Muscle of arm (tissue), 14 donors: ENCODE results near the gene CATSPERD. TPM values are rescaled to one million over a fixed set of nuclear protein-coding genes. Genes with fewer than 3 reads are reported as not detected.

Experiments
- DNase-seq: peaks from one replicate; pipeline ENCODE4 v3.0.0-alpha.2; 2013
- long read RNA-seq, 11 donors: transcript quantifications; one replicate each; lab custom pipeline, GENCODE V29; 2026
- polyA plus RNA-seq, 12 donors: library from polyadenylated mRNA; unstranded; fragments of 120-200 nt; gene quantifications; one replicate each; pipeline ENCODE4 v1.2.1, GENCODE V29; 2013; ENCODE audit not compliant: insufficient read length in 12 of 12

The CATSPERD gene
- polyA plus RNA-seq, result under 1 TPM in 1 of 12 donors, not detected in 11; 0.20 TPM
- long read RNA-seq, donor 1, result 0 reads
- long read RNA-seq, donor 2, result 0 reads
- long read RNA-seq, donor 3, result 0 reads
- long read RNA-seq, donor 4, result 0 reads
- long read RNA-seq, donor 5, result 0 reads
- long read RNA-seq, donor 6, result 0 reads
- long read RNA-seq, donor 7, result 0 reads
- long read RNA-seq, donor 8, result 0 reads
- long read RNA-seq, donor 9, result 0 reads
- long read RNA-seq, donor 10, result 0 reads
- long read RNA-seq, donor 11, result 0 reads

DNA sequence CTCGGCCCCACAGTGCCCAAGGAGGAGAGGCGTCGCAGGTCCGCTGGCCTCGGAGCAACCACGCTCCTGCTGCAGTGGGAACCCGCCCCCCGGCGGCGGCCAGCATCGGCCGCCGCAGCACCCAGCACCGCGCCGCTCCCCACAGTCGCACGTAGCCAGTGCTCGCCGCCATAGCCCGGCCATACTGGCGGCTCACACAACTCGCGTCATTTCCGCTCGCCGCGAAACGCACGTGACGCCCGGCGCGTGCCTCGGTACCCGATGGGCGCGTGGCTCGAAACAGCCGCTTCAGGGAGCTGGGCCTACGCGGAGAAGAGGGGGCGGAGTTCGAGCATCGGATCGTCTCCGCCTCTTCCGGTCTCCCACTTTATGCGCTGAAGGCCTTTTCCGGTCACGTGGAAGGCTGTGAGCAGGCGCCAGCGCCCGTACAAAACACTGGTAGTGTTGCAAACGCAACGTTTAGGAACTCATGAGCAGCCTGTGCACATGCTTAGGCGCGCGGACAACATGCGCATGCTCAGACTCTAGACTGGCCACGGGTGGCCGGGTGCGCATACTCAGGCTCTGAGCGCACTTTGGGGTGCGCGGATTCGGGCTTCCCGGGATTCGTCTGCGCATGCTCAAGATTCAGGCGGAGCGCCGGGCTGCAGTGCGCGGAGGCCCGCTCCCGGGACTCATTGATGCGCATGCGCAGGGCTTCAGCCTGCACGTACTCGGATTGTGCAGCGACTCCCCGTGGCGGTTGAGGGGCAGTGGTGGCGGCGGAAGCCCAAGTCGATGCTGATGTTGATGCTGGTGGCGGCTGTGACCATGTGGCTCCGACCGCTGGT lies at the start of gene CATSPERD, which contains the start of gene LONP1:
Gene CATSPERD, plus strand, starts transcription at position 677 of the 830 bp plus-strand sequence. Its CDS starts 101 bp downstream, at position 778.
Gene LONP1, minus strand, starts transcription at position 186 of the 830 bp plus-strand sequence. Its CDS starts 14 bp downstream, at position 172.
- peak; percentile 99 for DNase-seq

- DNase-seq, result no peak
Observed at GRCh38 chr19:5671600-5671999, 48.8 kb upstream of the CATSPERD start.

- DNase-seq, result no peak
Observed at GRCh38 chr19:5672708-5673459, 47.6 kb upstream of the CATSPERD start.

DNA sequence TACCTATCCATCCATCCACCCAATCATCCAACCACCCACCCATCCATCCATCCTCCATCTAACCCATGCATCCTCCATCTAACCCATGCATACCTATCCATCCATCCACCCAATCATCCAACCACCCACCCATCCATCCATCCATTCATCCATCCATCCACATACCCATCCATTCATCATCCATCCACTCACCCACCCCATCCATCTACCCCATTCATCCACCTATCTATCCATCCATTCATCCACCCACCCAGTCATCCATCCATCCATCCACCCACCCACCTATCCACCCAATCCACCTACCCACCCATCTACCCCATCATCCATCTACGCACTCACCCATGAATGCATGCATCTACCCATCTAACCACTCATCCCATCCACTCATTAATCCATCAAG lies 46.7 kb upstream of the CATSPERD start:
- no peak for DNase-seq

DNA sequence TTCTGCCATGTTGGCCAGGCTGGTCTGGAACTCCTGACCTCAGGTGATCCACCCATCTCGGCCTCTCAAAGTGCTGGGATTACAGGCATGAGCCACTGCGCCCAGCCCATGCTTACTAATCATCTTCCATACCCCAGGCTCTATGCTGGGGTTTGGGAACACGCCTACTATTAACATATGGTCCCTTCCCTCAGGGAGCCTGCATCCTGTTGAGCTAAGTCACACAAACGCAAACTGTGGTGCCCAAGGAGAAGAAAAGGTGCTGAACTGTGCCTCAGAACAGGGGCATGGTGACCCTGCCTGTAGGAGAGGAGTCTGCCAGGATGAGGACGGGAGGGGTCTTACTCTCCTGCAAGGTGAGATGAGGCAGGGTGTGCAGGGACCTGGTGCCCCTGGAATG lies 45.7 kb upstream of the CATSPERD start:
- no peak for DNase-seq

- DNase-seq, result peak; percentile 57
Observed at GRCh38 chr19:5676105-5676771, 44.2 kb upstream of the CATSPERD start.

GRCh38 chr19:5676772-5677105 lies 43.7 kb upstream of the CATSPERD start:
- DNase-seq, result peak; percentile 39

GRCh38 chr19:5677136-5677535 lies 43.3 kb upstream of the CATSPERD start:
- no peak for DNase-seq

GRCh38 chr19:5677580-5677979 lies 42.9 kb upstream of the CATSPERD start:
- no peak for DNase-seq

GRCh38 chr19:5678071-5678718 lies 42.2 kb upstream of the CATSPERD start:
- DNase-seq, result no peak

DNA sequence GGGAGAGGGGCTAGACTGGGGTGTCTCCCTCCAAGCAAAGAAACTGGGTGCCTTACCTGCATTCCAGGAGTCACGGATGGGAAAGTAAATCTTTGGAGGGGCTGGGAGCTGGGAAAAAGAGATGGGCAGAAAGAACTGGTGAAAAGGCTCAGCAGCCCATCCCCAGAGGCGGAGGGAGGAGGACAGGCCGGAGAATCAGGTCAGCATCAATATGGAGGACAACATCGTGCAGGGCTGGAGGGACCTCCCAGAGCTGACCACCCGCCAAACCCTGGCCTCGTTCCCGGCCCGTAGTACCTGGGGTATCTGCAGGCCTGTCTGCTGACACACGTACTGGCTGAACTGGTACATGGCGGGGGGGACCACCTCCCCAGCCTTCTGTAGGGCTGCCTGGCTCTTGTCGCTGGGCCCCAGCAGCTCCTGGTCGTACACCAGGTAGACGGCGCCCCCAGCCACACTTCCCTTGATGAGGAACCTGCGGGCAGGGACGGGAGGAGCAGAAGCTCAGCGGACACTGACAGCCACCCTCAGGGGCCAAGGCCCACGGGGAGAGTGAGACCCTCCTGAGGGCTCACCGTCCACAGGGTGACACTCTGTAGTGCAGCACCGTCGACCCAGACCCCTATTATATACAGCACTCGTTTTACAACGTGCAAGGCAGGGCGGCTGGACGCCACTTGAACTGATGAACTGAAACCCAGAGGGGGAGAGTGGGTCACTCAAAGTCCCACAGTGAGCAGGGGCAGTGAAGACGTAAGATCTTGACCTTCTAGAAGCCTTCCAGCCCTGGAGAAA lies 41.0 kb upstream of the CATSPERD start:
- DNase-seq, result no peak

DNA sequence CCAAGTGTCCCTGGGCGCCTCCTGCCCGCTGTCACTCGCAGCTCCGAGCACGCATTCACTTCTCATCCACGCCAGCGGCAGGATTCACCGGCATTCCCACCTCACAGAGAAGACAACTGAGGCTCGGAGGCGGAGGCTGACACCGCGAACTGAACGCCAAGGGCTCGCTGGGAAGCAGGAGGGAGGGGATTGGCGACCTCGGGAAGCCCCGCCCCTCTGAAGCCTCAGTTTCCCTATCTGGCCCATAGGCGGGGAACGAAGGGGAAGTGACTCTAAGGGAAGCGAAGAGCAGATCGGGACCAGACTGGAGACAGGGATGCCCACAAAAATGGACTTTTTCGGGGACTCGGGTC lies 40.4 kb upstream of the CATSPERD start:
- DNase-seq, result peak; percentile 27

DNA sequence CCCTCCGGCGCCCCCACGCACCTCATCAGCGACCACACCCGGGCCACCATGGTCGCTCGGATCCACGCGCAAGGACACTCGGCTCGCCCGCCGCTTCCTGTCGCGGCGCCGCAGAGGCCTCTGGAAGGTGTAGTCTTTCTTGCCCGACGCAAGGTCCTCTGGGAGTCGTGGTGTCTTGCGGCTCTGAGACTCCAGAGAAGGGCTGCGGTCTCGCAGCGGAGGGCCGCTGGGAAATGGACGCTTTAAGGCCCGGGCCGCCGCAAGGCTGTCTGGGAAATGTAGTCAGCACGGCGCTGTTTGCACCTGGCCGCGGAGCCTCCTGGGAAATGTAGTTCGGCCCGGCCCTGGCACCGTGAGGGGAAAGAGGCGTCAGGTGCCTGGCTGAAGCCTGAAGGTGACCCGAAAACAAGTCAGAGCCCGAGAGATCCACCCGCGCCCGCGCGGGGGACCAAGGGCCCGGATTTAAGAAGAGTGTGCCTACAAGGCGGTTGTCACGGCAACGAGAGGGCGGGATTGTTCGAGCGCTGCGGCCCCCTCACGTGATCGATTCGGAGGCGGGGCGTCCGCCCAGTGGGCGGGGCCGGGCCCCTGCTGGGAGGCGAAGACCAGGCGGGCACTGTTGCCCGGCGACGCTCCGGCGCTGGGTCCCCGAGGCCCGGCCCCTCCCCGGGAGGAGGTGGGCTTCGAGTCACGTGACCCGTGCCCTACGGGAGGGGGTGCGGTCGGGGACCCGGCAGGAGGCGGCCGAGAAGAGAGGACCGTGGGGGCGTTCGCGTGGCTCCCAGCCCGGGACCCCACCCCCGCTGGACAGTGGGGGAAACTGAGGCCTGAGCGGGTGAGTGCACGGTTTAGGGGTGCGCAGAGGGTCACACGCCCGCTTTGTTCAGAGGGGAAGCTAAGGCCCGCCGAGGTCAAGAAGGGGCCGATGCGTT lies 39.7 kb upstream of the CATSPERD start, which contains the start of the genes HSD11B1L and MICOS13:
Gene HSD11B1L, plus strand, starts transcription at position 591 of the 932 bp plus-strand sequence. CDS start 3,806 bp downstream, outside the sequence.
Gene MICOS13, minus strand, starts transcription at position 80 of the 932 bp plus-strand sequence. Its CDS starts 30 bp downstream, at position 50.
- DNase-seq, result peak; percentile 98

DNA sequence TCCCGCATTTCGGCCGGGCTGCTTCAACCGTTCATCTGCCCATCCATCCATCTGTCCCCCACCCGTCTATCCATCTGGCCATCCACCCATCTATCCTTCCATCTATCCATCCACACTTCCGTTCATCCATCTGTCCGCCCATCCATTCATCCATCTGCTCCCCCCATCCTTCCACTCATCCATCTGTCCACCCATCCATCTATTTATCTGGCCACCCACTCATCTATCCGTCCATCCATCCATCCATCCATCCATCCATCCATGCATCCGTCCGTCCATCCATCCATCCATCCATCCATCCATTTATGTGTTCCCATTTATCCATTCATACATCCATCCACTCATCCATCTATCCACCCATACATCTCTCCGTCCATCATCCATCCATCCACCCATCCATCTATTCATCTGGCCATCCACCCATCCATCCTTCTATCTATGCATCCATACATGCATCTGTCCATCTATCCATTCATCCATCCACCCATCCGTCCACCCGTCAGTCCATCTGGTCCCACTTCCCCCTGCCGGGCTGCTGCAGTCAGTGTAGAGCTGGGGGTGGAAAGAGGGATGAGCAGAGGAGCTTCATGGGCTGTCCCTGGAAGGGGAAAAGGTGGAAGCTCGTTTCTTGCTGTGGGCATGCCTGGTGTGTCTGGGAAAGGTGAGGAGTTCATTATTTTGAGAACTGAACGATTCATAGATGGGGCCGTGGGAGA lies 38.9 kb upstream of the CATSPERD start:
- DNase-seq, result no peak

DNA sequence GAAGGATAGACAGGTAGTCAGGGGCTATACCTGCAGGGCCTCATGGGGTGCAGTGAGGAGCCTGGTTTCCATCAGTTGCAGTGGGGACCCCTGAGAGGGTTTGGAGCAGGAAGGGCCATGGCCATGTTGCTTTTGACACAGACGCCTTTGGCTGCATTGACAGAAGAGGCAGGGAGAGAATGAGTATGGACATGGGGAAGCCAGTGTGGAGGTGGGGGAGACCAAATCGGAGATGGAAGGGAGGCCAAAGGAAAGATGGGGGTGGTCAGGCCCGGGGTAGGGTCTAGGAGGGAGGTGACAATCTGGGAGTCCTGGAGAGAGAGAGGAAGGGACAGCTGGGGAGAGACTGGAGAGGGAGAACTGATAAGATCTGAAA lies 38.3 kb upstream of the CATSPERD start:
- DNase-seq, result no peak

DNA sequence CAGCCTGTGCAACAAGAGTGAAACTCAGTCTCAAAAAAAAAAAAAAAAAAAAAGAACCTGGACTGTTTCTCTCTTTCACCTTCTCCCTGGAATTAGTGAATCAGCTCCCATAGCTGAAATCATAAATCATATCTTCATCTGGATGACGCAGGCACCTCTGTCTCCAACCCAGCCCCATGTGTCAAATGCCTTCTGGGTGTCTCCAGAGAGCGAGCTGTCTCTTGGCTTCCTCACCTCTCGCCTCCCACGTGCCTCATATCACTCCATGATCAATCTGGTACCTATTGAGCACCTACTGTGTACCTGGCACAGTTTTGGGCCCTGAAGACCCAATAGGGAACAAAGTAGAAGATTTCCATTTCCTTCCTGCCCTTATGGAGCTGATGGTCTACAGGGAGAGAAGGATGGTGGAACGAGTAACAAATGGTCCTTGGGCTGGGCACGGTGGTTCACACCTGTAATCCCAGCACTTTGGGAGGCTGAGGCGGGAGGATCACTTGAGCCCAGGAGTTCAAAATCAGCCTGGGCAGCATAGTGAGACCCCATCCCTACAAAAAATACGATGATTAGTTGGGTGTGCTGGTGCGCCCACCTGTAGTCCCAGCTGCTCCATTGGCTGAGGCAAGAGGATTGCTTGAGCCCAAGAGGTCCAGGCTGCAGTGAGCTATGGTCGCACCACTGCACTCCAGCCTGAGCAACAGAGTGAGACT lies 37.1 kb upstream of the CATSPERD start:
- no peak for DNase-seq

GRCh38 chr19:5684694-5685430 lies 35.6 kb upstream of the CATSPERD start:
- no peak for DNase-seq
